ENCODE measurements around the gene TAF11L12.
"Not testable (repeated sequence)": the region's sequence is repeated elsewhere in the genome, so short reads cannot be mapped to it uniquely, and the experiment has no call there.

The TAF11L12 gene

DNA sequence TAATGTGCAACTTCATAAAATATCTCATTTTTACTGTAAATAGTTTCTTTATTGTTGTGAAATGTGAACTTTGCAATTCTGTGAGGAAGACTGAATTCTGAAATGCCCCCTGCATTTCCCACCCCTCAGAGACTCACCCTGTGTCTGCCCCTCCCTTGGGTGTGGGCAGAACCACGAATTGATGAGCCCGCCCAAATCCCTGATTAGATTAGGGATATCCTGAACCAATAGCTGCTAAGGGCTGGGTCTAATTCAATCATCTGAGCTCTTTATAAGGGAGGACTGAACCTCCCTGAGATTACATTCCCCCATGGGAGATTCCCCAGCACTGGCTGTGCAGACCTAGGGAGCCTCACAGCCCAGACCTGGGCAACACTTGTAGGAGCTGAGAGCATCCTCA, at the start of gene TAF11L12:
Gene TAF11L12, plus strand, starts transcription at position 301 of the 400 bp plus-strand sequence.
- not testable (repeated sequence) for DNase-seq (ENCODE audit: low spot score)

DNA sequence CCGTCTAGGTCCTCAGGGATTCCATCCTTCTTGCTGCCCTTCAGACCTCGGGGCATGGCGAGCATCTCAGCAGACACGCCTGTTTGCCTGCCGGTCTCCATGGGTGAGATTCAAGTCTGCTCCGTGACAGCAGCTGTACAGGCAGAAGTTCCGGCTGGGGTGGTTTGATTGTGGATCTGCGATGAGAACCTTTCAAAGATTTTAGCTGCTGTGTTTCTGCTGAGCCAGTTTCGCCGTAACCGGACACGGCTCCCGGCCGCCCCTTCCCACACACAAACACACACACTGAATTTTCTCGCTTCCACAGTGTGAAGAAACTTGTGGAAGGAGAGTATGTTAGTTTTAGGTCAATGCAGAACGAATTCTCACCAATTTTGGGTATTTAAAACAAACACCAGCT, 24.5 kb upstream of the TAF11L12 start, which contains the start of gene TAF11L7:
Gene TAF11L7, minus strand, starts transcription at position 101 of the 400 bp plus-strand sequence.
- not testable (repeated sequence) for DNase-seq (ENCODE audit: low spot score)

DNA sequence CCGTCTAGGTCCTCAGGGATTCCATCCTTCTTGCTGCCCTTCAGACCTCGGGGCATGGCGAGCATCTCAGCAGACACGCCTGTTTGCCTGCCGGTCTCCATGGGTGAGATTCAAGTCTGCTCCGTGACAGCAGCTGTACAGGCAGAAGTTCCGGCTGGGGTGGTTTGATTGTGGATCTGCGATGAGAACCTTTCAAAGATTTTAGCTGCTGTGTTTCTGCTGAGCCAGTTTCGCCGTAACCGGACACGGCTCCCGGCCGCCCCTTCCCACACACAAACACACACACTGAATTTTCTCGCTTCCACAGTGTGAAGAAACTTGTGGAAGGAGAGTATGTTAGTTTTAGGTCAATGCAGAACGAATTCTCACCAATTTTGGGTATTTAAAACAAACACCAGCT, 19.3 kb upstream of the TAF11L12 start, which contains the start of gene TAF11L8:
Gene TAF11L8, minus strand, starts transcription at position 101 of the 400 bp plus-strand sequence.
- not testable (repeated sequence) for DNase-seq (ENCODE audit: low spot score)

DNA sequence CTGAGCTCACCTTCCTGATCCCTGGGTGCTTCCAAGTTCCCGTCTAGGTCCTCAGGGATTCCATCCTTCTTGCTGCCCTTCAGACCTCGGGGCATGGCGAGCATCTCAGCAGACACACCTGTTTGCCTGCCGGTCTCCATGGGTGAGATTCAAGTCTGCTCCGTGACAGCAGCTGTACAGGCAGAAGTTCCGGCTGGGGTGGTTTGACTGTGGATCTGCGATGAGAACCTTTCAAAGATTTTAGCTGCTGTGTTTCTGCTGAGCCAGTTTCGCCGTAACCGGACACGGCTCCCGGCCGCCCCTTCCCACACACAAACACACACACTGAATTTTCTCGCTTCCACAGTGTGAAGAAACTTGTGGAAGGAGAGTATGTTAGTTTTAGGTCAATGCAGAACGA, 15.9 kb upstream of the TAF11L12 start, which contains the start of gene TAF11L9:
Gene TAF11L9, minus strand, starts transcription at position 140 of the 400 bp plus-strand sequence.
- not testable (repeated sequence) for DNase-seq (ENCODE audit: low spot score)

DNA sequence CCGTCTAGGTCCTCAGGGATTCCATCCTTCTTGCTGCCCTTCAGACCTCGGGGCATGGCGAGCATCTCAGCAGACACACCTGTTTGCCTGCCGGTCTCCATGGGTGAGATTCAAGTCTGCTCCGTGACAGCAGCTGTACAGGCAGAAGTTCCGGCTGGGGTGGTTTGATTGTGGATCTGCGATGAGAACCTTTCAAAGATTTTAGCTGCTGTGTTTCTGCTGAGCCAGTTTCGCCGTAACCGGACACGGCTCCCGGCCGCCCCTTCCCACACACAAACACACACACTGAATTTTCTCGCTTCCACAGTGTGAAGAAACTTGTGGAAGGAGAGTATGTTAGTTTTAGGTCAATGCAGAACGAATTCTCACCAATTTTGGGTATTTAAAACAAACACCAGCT, 12.5 kb upstream of the TAF11L12 start, which contains the start of gene TAF11L10:
Gene TAF11L10, minus strand, starts transcription at position 101 of the 400 bp plus-strand sequence.
- not testable (repeated sequence) for DNase-seq (ENCODE audit: low spot score)

DNA sequence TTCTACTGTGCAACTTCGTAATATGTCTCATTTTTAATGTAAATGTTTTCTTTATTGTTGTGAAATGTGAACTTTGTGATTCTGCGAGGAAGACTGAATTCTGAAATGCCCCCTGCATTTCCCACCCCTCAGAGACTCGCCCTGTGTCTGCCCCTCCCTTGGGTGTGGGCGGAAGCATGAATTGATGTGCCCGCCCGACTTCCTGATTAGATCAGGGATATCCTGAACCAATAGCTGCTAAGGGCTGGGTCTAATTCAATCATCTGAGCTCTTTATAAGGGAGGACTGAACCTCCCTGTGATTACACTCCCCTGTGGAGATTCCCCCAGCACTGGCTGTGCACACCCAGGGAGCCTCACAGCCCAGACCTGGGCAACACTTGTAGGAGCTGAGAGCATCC, 6.3 kb upstream of the TAF11L12 start, which contains the start of gene TAF11L11:
Gene TAF11L11, plus strand, starts transcription at position 304 of the 400 bp plus-strand sequence.
- not testable (repeated sequence) for DNase-seq (ENCODE audit: low spot score)

DNA sequence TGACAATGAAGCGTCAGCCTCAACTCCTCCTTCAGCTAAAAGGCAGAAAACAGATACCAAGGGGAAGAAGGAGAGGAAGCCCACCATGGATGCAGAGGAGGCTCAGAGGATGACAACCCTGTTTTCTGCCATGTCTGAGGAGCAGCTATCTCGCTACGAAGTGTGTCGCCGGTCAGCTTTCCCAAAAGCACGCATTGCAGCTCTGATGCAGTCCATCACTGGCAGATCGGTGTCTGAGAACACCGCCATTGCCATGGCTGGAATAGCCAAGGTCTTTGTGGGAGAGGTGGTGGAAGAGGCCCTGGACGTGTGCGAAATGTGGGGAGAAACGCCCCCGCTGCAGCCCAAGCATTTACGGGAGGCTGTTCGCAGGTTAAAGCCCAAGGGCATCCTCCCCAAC, 5.2 kb upstream of the TAF11L12 start:
- DNase-seq (ENCODE audit: low spot score): no peak

DNA sequence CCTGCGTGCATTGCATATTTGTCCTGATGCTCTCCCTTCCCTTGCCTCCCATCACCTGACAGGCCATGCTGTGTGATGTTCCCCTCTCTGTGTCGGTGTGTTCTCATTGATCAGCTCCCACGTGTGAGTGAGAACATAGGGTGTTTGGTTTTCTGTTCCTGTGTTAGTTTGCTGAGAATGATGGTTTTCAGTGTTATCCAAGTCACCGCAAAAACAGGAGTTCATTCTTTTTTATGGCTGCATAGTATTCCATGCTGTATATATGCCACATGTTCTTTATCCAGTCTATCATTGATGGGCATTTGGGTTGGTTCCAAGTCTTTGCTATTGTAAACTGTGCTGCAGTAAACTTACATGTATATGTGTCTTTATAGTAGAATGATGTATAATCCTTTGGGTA, 2.7 kb upstream of the TAF11L12 start:
- DNase-seq (ENCODE audit: low spot score): not testable (repeated sequence)

DNA sequence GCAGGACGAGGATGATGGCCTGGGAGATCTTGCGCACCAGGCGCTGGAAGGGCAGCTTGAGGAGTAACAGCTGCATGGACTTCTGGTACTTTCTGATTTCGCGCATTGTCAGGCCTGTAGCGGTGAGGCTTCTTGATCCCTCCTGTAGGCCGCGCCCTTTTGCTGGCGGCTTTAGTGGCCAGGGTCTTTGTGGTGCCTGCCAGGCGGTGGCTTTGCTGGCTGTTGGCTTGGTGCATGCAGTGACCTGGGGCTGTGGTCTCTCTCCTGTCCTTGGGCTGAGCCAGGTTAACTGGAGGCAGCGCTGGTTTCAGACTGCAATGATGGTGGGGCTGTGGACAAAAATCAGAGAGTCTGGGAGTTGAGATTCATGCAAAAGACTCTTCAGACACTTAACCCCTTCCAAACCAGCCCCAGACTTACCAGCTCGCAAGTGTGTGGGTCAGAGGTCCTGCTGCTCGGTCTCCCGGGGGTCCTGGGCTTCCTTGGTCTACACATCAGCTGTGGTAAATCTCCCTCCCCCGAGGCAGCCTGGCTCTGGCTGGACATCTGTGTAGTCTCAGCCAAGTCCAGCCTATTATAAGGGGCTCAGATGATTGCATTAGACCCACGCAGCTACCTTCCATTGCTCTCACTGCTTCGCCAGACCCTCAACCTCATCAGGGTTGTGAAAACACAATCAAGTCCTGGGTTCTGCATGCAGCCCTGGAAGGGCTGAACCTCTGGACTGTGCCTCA, 4.8 kb downstream of the TAF11L12 start:
- DNase-seq (ENCODE audit: low spot score): no peak

DNA sequence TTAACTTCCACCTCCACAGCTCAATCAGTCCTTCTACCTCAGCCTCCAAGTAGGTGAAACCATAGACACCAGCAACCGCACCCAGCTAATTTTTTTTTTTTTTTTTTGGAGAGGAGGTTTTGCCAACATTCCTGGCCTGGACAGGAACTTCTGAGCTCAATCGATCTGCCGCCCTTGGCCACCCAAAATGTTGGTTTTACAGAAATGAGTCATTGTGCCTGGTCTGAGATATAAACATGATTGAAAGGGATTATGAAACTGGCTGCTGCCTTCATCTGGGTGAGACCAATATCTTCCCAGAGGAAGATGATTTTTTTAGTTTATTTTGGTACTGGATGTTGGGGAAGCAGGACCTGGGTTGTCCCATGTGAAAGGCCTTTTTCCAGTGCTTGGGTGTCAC, 9.2 kb downstream of the TAF11L12 start:
- DNase-seq (ENCODE audit: low spot score): no peak

DNA sequence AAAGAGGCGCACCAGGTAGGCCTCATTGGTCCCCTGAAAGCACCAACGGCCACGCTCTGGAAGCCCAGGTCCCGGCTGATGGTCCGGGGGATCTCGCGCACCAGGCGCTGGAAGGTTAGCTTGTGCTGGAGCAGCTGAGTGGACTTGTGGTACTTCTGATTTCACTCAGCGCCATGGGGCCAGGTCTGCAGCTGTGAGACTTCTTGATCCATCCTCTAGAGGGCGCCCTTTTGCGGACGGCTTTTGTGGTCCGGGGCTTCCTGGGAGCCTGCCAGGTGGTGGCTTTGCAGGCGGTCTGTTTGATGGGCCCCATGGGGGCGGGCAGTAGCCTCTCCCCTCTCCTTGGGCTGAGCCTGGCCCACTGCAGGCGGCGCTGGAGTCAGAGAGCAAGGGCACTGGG, 10.4 kb downstream of the TAF11L12 start:
- peak; percentile 9 for DNase-seq (ENCODE audit: low spot score)

DNA sequence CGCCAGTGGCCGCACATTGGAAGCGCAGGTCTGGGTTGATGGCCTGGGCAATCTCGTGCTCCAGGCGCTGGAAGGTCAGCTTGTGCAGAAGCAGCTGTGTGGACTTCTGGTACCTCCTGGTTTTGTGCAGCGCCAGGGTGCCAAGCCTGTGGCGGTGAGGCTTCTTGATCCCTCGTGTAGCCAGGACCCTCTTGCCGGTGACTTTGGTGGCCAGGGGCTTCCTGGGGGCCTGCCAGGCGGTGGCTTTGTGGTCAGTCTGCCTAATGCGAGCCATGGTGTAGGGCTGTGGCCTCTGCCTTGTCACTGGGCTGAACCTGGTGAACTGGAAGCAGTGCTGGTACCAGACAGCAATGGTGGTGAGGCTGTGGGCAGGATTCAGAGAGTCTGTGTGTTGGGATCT, 15.5 kb downstream of the TAF11L12 start:
- DNase-seq (ENCODE audit: low spot score): no peak

DNA sequence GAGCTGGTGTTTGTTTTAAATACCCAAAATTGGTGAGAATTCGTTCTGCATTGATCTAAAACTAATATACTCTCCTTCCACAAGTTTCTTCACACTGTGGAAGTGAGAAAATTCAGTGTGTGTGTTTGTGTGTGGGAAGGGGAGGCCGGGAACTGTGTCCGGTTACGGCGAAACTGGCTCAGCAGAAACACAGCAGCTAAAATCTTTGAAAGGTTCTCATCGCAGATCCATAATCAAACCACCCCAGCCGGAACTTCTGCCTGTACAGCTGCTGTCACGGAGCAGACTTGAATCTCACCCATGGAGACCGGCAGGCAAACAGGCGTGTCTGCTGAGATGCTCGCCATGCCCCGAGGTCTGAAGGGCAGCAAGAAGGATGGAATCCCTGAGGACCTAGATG, 21.6 kb downstream of the TAF11L12 start, which contains the start of gene TAF11L13:
Gene TAF11L13, plus strand, starts transcription at position 301 of the 400 bp plus-strand sequence.
- DNase-seq (ENCODE audit: low spot score): not testable (repeated sequence)

DNA sequence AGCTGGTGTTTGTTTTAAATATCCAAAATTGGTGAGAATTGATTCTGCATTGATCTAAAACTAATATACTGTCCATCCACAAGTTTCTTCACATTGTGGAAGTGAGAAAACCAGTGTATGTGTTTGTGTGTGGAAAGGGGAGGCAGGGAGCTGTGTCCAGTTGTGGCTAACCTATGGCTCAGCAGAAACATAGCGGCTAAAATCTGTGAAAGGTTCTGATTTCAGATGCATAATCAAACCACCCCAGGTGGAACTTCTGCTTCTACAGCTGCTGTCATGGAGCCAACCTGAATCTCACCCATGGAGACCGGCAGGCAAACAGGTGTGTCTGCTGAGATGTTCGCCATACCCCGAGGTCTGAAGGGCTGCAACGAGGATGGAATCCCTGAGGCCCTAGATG, 24.0 kb downstream of the TAF11L12 start, which contains the start of gene TAF11L14:
Gene TAF11L14, plus strand, starts transcription at position 301 of the 400 bp plus-strand sequence.
- no peak for DNase-seq (ENCODE audit: low spot score)

DNA sequence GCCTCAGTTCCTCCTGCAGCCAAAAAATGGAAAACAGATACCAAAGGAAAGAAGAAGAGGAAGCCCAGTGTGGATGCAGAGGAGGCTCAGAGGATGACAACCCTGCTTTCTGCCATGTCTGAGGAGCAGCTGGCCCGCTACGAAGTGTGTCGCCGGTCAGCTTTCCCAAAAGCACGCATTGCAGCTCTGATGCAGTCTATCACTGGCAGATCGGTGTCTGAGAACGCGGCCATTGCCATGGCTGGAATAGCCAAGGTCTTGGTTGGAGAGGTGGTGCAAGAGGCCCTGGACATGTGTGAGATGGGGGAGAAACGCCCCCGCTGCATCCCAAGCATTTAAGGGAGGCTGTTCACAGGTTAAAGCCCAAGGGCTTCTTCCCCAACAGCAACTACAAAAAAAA, 39.0 kb downstream of the TAF11L12 start:
- not testable (repeated sequence) for DNase-seq (ENCODE audit: low spot score)

DNA sequence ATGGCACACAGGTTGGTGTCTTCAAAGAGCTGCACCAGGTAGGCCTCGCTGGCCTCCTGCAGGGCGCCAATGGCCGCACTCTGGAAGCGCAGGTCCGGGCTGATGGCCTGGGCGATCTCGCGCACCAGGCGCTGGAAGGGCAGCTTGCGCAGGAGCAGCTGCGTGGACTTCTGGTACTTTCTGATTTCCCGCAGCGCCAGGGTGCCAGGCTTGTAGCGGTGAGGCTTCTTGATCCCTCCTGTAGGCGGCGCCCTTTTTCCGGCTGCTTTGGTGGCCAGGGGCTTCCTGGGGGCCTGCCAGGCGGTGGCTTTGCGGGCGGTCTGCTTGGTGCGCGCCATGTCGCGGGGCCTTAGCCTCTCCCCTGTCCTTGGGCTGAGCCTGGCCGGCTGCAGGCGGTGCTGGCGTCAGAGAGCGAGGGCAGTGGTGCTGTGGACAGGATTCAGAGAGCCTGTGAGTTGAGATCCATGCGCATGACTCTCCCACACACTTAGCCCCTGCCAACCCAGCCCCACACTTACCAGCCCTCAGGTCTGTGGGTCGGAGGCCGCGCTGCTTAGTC, 45.1 kb downstream of the TAF11L12 start:
- not testable (repeated sequence) for DNase-seq (ENCODE audit: low spot score)

DNA sequence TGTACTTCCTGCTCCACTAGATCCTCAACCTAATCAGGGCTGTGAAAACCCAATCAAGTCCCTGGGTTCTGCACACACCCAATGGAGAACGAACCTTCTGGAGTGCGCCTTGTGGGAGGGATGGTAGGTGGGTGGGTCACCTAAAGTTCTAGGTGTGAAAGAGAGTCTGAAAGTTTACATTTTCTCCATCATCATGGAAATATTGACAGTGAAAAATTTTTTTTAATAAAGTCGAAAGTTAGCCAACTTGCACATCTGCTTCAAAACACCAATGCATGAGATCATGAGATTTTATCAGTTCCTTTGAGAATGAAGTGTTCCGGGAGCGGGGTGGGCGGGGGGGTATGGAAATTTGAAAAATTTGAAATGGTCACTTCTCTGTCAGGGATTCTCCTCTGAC, 45.7 kb downstream of the TAF11L12 start:
- no peak for DNase-seq (ENCODE audit: low spot score)

All from GM03348 (cell line).